ENCODE data around the gene FOXE1. TPM values are rescaled to one million over a fixed set of nuclear protein-coding genes. Genes with fewer than 3 reads are reported as not detected.

The FOXE1 gene
- total RNA-seq, 3 donors from 2014 or later: not detected

- intact Hi-C loops (cut with DNase I, micrococcal nuclease): no loop called here
- Histone ChIP-seq H3K9me3 (no peaks in the 10 kb centered on the region), H3K4me3 (no peak overlapping the region), H3K36me3 (ENCODE audit: low read depth) (no peaks in the 10 kb centered on the region), H3K4me1 (ENCODE audit: low read depth) (no peaks in the 10 kb centered on the region)
- no peak for ATAC-seq
- no peak for TF ChIP-seq CTCF (IDR thresholded peaks at IDR 0.05)
- DNase-seq: no peak
These were observed 23.0 kb downstream of the FOXE1 start for GRCh38 chr9:97876061-97876460.

GRCh38 chr9:97880336-97880735 is 27.3 kb downstream of the FOXE1 start:
- no peak for DNase-seq
- intact Hi-C loops (cut with DNase I, micrococcal nuclease): no loop called here
- ATAC-seq: no peak
- no peak overlapping the region for H3K4me3 ChIP-seq
- no peaks in the 10 kb centered on the region for H3K36me3 ChIP-seq (ENCODE audit: low read depth)
- H3K4me1 ChIP-seq (ENCODE audit: low read depth): no peaks in the 10 kb centered on the region
- TF ChIP-seq CTCF (IDR thresholded peaks at IDR 0.05): no peak
- H3K9me3 ChIP-seq: no peaks in the 10 kb centered on the region

GRCh38 chr9:97889941-97890887 is 37.2 kb downstream of the FOXE1 start:
- peak; percentile 75 for TF ChIP-seq CTCF (IDR thresholded peaks at IDR 0.05)
- DNase-seq (peak in 2 of 3 donors; percentile 51 to 61), ATAC-seq (peak; percentile 66)
- Histone ChIP-seq H3K4me1 (ENCODE audit: low read depth) (no peaks in the 10 kb centered on the region), H3K4me3 (no peak overlapping the region), H3K9me3 (no peaks in the 10 kb centered on the region), H3K36me3 (ENCODE audit: low read depth) (no peaks in the 10 kb centered on the region)
- intact Hi-C loops (cut with DNase I, micrococcal nuclease): no loop called here

GRCh38 chr9:97891736-97892135 is 38.7 kb downstream of the FOXE1 start:
- intact Hi-C loops (cut with DNase I, micrococcal nuclease): no loop called here
- H3K36me3 ChIP-seq (ENCODE audit: low read depth): no peaks in the 10 kb centered on the region

GRCh38 chr9:97892421-97892820 is 39.4 kb downstream of the FOXE1 start:
- no peaks in the 10 kb centered on the region for H3K9me3 ChIP-seq
- H3K4me3 ChIP-seq: no peak overlapping the region
- intact Hi-C loops (cut with DNase I, micrococcal nuclease): no loop called here
- no peaks in the 10 kb centered on the region for H3K4me1 ChIP-seq (ENCODE audit: low read depth)
- ATAC-seq (no peak), DNase-seq (no peak)
- no peaks in the 10 kb centered on the region for H3K36me3 ChIP-seq (ENCODE audit: low read depth)
- TF ChIP-seq CTCF (IDR thresholded peaks at IDR 0.05): no peak

More at GRCh38 chr9:97891736-97892135, 38.7 kb downstream of the FOXE1 start:
- Histone ChIP-seq H3K4me3 (no peak overlapping the region), H3K4me1 (ENCODE audit: low read depth) (no peaks in the 10 kb centered on the region), H3K9me3 (no peaks in the 10 kb centered on the region)
- ATAC-seq (no peak), DNase-seq (no peak)
- no peak for TF ChIP-seq CTCF (IDR thresholded peaks at IDR 0.05)

Measured in mucosa of descending colon (tissue), 3 donors.